CD4-positive, alpha-beta T cell (primary cell): ENCODE data around the gene MYDGF. TPM values are rescaled to one million over a fixed set of nuclear protein-coding genes. Genes with fewer than 3 reads are reported as not detected.
A peak's percentile ranks its signal among the peaks of the same experiment; 100 is the strongest.
"Not testable (repeated sequence)": the region's sequence is repeated elsewhere in the genome, so short reads cannot be mapped to it uniquely, and the experiment has no call there.

Source experiments
- ATAC-seq: fragments of 200-7000 bp; cut with Tn5 transposase; one replicate; pipeline ENCODE4 v1.10.0; 2022; ENCODE audit warnings: mild to moderate bottlenecking; ENCODE audit not compliant: poor library complexity
- CTCF ChIA-PET: fragments of 350-600 bp; sonication (Branson Sonifier 250); formaldehyde crosslinking; loops from one replicate; lab custom pipeline; 2021; ENCODE audit warnings: antibody characterized with exemption, inconsistent platforms; lab: Charles Lee
- POLR2A ChIA-PET: fragments of 350-600 bp; sonication (Branson Sonifier 250); formaldehyde crosslinking; loops from one replicate; lab custom pipeline; 2021; ENCODE audit warnings: antibody characterized with exemption, inconsistent platforms; lab: Charles Lee
- DNase-seq, 14 experiments: peaks; one replicate each; pipeline ENCODE4 v3.0.0-alpha.2; 2013 to 2020; ENCODE audit warnings: mixed read lengths in 2 of 14
- H3K27ac ChIP-seq, 2 donors: one replicate each; pipeline versions ENCODE4 v1.5.1 to v1.7.0; 2013; ENCODE audit warnings: low read length in 2 of 2, low read depth in 1 of 2, mild to moderate bottlenecking in 1 of 2
- H3K27me3 ChIP-seq, 2 experiments: 1 replicate in 1 of 2; 2 replicates in 1 of 2; pipeline versions ENCODE4 v1.6.1 to v1.7.0; 2013; ENCODE audit warnings: low read length in 2 of 2, control low read depth in 1 of 2, mild to moderate bottlenecking in 1 of 2, moderate library complexity in 1 of 2; ENCODE audit not compliant: insufficient read depth in 2 of 2, control insufficient read depth in 1 of 2
- H3K36me3 ChIP-seq: one replicate; pipeline ENCODE4 v1.6.1; 2013; ENCODE audit warnings: low read length, control low read depth; ENCODE audit not compliant: insufficient read depth
- H3K4me1 ChIP-seq: one replicate; pipeline ENCODE4 v1.6.1; 2013; ENCODE audit warnings: low read length, control low read depth; ENCODE audit not compliant: insufficient read depth
- H3K4me3 ChIP-seq: one replicate; pipeline ENCODE4 v1.5.1; 2013; ENCODE audit warnings: mild to moderate bottlenecking, low read length, moderate library complexity
- H3K9me3 ChIP-seq, 2 experiments: 1 replicate in 1 of 2; 2 replicates in 1 of 2; pipeline versions ENCODE4 v1.6.1 to v1.7.0; 2013; ENCODE audit warnings: low read length in 2 of 2, mild to moderate bottlenecking in 2 of 2, control low read depth in 1 of 2, moderate library complexity in 1 of 2; ENCODE audit not compliant: control insufficient read depth in 1 of 2, insufficient read depth in 1 of 2
- H3K27ac Mint-ChIP-seq: one replicate; pipeline ENCODE4 v1.8.0; 2020; ENCODE audit warnings: mixed read lengths
- H3K27me3 Mint-ChIP-seq: one replicate; pipeline ENCODE4 v1.8.0; 2021; ENCODE audit warnings: mixed read lengths
- H3K36me3 Mint-ChIP-seq: one replicate; pipeline ENCODE4 v1.8.0; 2021; ENCODE audit warnings: low read depth, mixed read lengths
- H3K4me1 Mint-ChIP-seq: one replicate; pipeline ENCODE4 v1.8.0; 2021; ENCODE audit warnings: low read depth, mixed read lengths
- H3K4me3 Mint-ChIP-seq: one replicate; pipeline ENCODE4 v1.8.0; 2020; ENCODE audit warnings: mild to moderate bottlenecking, mixed read lengths
- H3K9me3 Mint-ChIP-seq: one replicate; pipeline ENCODE4 v1.8.0; 2020; ENCODE audit warnings: mixed read lengths
- intact Hi-C, 2 experiments: fragments of 100-400 bp; cut with DNase I in 1 of 2; cut with micrococcal nuclease in 1 of 2; formaldehyde crosslinking; loops; one replicate each; pipeline versions ENCODE4 v1.15.1 to v1.9.0; 2023 to 2025; cut with DNase I, micrococcal nuclease
- total RNA-seq, 174 experiments: library from RNA in 2 of 174; stranded (reverse) in 2 of 174; gene quantifications; one replicate each; pipeline ENCODE4 v1.2.3 and lab custom pipeline; 2021 to 2026
- TF ChIP-seq, protein P1 (sequence below): fragments of 200-600 bp; IDR thresholded peaks from one replicate; pipeline ENCODE4 v1.8.0; 2022; ENCODE audit warnings: antibody characterized with exemption, mild to moderate bottlenecking

The MYDGF gene
- total RNA-seq, 2 experiments from 2014 or later, result 22.0 to 23.0 TPM

DNA sequence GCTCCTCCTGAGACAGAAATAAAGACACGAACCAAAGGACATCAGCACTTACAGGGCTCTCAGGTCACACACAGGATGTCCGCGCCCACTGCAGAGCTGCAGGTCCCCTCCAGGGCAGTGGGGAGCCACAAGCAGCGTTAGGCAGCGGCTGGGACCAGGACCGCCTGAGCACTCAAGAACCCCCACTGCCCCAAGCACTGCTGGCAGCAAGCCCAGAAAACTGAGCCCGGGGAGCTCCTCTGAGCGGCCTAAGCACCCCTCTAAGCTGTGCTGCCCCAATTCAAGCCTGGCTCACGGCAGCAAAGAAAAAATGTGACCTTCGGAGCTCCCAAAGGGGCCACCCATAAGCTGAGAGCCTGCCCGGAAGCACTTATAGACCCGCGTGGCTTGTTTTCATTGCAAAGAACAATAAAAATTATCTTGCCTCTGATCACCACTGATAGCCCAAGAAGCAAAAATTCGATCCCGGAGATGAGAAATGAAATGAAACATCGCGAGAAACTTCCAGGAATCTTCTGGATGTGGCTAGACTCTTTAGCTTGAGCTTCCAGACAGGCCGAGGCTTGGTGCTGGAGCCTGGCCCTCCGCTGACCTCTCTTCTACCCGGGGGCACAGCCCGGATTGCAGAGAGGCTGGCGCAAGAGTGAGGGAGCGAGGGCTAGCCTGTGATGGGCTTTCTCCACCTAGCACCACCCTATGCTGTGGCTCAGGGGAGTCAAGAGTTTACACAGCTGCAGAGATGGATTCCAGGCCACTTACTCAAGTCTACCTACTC, 47.2 kb upstream of the MYDGF start:
- Mint-ChIP-seq H3K27ac (no peak overlapping the region), H3K4me1 (peaks cover 6% of the 10 kb centered on the region), H3K9me3 (no peaks in the 10 kb centered on the region), H3K36me3 (peaks cover 61% of the 10 kb centered on the region), H3K4me3 (no peak overlapping the region), H3K27me3 (no peaks in the 10 kb centered on the region)
- Histone ChIP-seq H3K9me3 (no peaks in the 10 kb centered on the region), H3K4me3 (no peak overlapping the region), H3K27ac (no peak overlapping the region), H3K27me3 (no peaks in the 10 kb centered on the region), H3K4me1 (peaks cover 12% of the 10 kb centered on the region), H3K36me3 (peaks cover 73% of the 10 kb centered on the region)
- TF ChIP-seq, protein P1, sequence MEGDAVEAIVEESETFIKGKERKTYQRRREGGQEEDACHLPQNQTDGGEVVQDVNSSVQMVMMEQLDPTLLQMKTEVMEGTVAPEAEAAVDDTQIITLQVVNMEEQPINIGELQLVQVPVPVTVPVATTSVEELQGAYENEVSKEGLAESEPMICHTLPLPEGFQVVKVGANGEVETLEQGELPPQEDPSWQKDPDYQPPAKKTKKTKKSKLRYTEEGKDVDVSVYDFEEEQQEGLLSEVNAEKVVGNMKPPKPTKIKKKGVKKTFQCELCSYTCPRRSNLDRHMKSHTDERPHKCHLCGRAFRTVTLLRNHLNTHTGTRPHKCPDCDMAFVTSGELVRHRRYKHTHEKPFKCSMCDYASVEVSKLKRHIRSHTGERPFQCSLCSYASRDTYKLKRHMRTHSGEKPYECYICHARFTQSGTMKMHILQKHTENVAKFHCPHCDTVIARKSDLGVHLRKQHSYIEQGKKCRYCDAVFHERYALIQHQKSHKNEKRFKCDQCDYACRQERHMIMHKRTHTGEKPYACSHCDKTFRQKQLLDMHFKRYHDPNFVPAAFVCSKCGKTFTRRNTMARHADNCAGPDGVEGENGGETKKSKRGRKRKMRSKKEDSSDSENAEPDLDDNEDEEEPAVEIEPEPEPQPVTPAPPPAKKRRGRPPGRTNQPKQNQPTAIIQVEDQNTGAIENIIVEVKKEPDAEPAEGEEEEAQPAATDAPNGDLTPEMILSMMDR, result no peak
- CTCF ChIA-PET, result interaction anchor here (1.2 kb wide), 1 partner anchor 74 kb away, joined by 4 read pairs; the partner anchor contains the start of gene FEM1A
- ATAC-seq, result no peak
- intact Hi-C loops, result no loop called here
- POLR2A ChIA-PET, result no interaction called here
- DNase-seq, result peak in 1 of 14 experiments; percentile 17

GRCh38 chr19:4715529-4716221, 45.5 kb upstream of the MYDGF start:
- H3K9me3 Mint-ChIP-seq, result no peaks in the 10 kb centered on the region
- H3K27ac Mint-ChIP-seq, result no peak overlapping the region
- ChIA-PET POLR2A (no interaction called here), CTCF (no interaction called here)
- DNase-seq, result peak in 1 of 14 experiments; percentile 25
- TF ChIP-seq, protein P1, result no peak
- Histone ChIP-seq H3K4me3 (no peak overlapping the region), H3K27me3 (no peaks in the 10 kb centered on the region), H3K27ac (no peak overlapping the region), H3K36me3 (peaks cover 77% of the 10 kb centered on the region), H3K9me3 (no peaks in the 10 kb centered on the region), H3K4me1 (no peaks in the 10 kb centered on the region)
- H3K4me3 Mint-ChIP-seq, result no peak overlapping the region
- peaks cover 6% of the 10 kb centered on the region for H3K4me1 Mint-ChIP-seq
- ATAC-seq, result no peak
- H3K27me3 Mint-ChIP-seq, result no peaks in the 10 kb centered on the region
- peaks cover 71% of the 10 kb centered on the region for H3K36me3 Mint-ChIP-seq
- intact Hi-C loops, result no loop called here

- H3K27ac ChIP-seq, CTCF ChIA-PET, H3K27me3 Mint-ChIP-seq, DNase-seq, H3K27me3 ChIP-seq, H3K4me3 ChIP-seq, intact Hi-C loops, ATAC-seq, H3K9me3 Mint-ChIP-seq, H3K4me1 Mint-ChIP-seq, H3K4me3 Mint-ChIP-seq, H3K9me3 ChIP-seq, H3K4me1 ChIP-seq, POLR2A ChIA-PET, H3K27ac Mint-ChIP-seq: not testable (repeated sequence)
- peaks cover 77% of the 10 kb centered on the region for H3K36me3 ChIP-seq
- peaks cover 68% of the 10 kb centered on the region for H3K36me3 Mint-ChIP-seq
Measured at GRCh38 chr19:4715178-4715528, 45.0 kb upstream of the MYDGF start.
